ENCODE results near the gene ZNF20.

ZNF20 gene

GRCh38 chr19:12095111-12095790 is 44.9 kb downstream of the ZNF20 start:
- no peak for ATAC-seq
- TF ChIP-seq TSHZ2 (CRISPR knock-in tag; IDR thresholded peaks at IDR 0.05) (no peak), PPARA (CRISPR knock-in tag; IDR thresholded peaks at IDR 0.05; ENCODE audit: borderline replicate concordance) (no peak), CSRNP3 (CRISPR knock-in tag; IDR thresholded peaks at IDR 0.05) (no peak), SNAI2 (CRISPR knock-in tag; IDR thresholded peaks at IDR 0.05) (no peak), ARNTL (CRISPR knock-in tag; IDR thresholded peaks at IDR 0.05; ENCODE audit: borderline replicate concordance, low read depth) (no peak), OSR1 (CRISPR knock-in tag; IDR thresholded peaks at IDR 0.05) (no peak), CREB5 (CRISPR knock-in tag; IDR thresholded peaks at IDR 0.05; ENCODE audit: low read depth) (no peak), ESRRG (CRISPR knock-in tag; IDR thresholded peaks at IDR 0.05) (no peak), TCF4 (CRISPR knock-in tag; IDR thresholded peaks at IDR 0.05; ENCODE audit: borderline replicate concordance) (no peak), ZNF565 (CRISPR knock-in tag; conservative IDR thresholded peaks at IDR 0.05; ENCODE audit: low read depth) (no peak), BACH2 (CRISPR knock-in tag; IDR thresholded peaks at IDR 0.05; ENCODE audit: borderline replicate concordance) (no peak), PATZ1 (CRISPR knock-in tag; IDR thresholded peaks at IDR 0.05; ENCODE audit: borderline replicate concordance) (no peak)

- no peak for ATAC-seq
- TF ChIP-seq ZFP30 (CRISPR knock-in tag; IDR thresholded peaks at IDR 0.05) (no peak), ESRRG (CRISPR knock-in tag; IDR thresholded peaks at IDR 0.05) (no peak), TOX (CRISPR knock-in tag; IDR thresholded peaks at IDR 0.05; ENCODE audit: borderline replicate concordance) (no peak), GLIS3 (CRISPR knock-in tag; IDR thresholded peaks at IDR 0.05) (no peak)
These were observed 46.4 kb downstream of the ZNF20 start for GRCh38 chr19:12093777-12094176.

- ATAC-seq, result no peak
- TF ChIP-seq RARB (CRISPR knock-in tag; IDR thresholded peaks at IDR 0.05), result no peak
- TF ChIP-seq TOX (CRISPR knock-in tag; IDR thresholded peaks at IDR 0.05; ENCODE audit: borderline replicate concordance), result no peak
- no peak for TF ChIP-seq ZFP30 (CRISPR knock-in tag; IDR thresholded peaks at IDR 0.05)
- no peak for TF ChIP-seq ZNF565 (CRISPR knock-in tag; conservative IDR thresholded peaks at IDR 0.05; ENCODE audit: low read depth)
- TF ChIP-seq BACH2 (CRISPR knock-in tag; IDR thresholded peaks at IDR 0.05; ENCODE audit: borderline replicate concordance), result no peak
- no peak for TF ChIP-seq PATZ1 (CRISPR knock-in tag; IDR thresholded peaks at IDR 0.05; ENCODE audit: borderline replicate concordance)
- no peak for TF ChIP-seq ARNTL (CRISPR knock-in tag; IDR thresholded peaks at IDR 0.05; ENCODE audit: borderline replicate concordance, low read depth)
- no peak for TF ChIP-seq ZC3H10 (CRISPR knock-in tag; IDR thresholded peaks at IDR 0.05)
- TF ChIP-seq POU6F1 (CRISPR knock-in tag; IDR thresholded peaks at IDR 0.05; ENCODE audit: borderline replicate concordance, low read depth), result no peak
- no peak for TF ChIP-seq ZNF8 (CRISPR knock-in tag; IDR thresholded peaks at IDR 0.05)
- no peak for TF ChIP-seq CREB5 (CRISPR knock-in tag; IDR thresholded peaks at IDR 0.05; ENCODE audit: low read depth)
- no peak for TF ChIP-seq GLIS3 (CRISPR knock-in tag; IDR thresholded peaks at IDR 0.05)
- no peak for TF ChIP-seq TCF4 (CRISPR knock-in tag; IDR thresholded peaks at IDR 0.05; ENCODE audit: borderline replicate concordance)
- TF ChIP-seq TSHZ2 (CRISPR knock-in tag; IDR thresholded peaks at IDR 0.05), result no peak
- no peak for TF ChIP-seq ZNF70 (CRISPR knock-in tag; IDR thresholded peaks at IDR 0.05)
- TF ChIP-seq ESRRG (CRISPR knock-in tag; IDR thresholded peaks at IDR 0.05), result no peak
These were observed 47.2 kb downstream of the ZNF20 start for GRCh38 chr19:12092956-12093355.
